ENCODE data around the gene CASP8AP2.
A peak's percentile ranks its signal among the peaks of the same experiment; 100 is the strongest.
"Not testable (repeated sequence)": the region's sequence is repeated elsewhere in the genome, so short reads cannot be mapped to it uniquely, and the experiment has no call there.

CASP8AP2 gene

GRCh38 chr6:89819336-89820130 lies 10.1 kb upstream of the CASP8AP2 start, which contains the start of gene MDN1:
Gene MDN1, minus strand, starts transcription at chr6:89819794. Its CDS starts 187 bp downstream, at chr6:89819607.
- peak; percentile 86 to 88 for DNase-seq (ENCODE audit: low read depth in 2 of 2)

- no peak for DNase-seq (ENCODE audit: low read depth in 2 of 2)
Observed at GRCh38 chr6:89826029-89826528, 3.6 kb upstream of the CASP8AP2 start.

- not testable (repeated sequence) for DNase-seq (ENCODE audit: low read depth in 2 of 2)
Observed at GRCh38 chr6:89828475-89828987, 1.1 kb upstream of the CASP8AP2 start.

GRCh38 chr6:89828988-89829471 lies 650 bp upstream of the CASP8AP2 start:
- DNase-seq (ENCODE audit: low read depth in 2 of 2), result no peak

GRCh38 chr6:89830170-89830809 lies 610 bp downstream of the CASP8AP2 start:
- no peak for DNase-seq (ENCODE audit: low read depth in 2 of 2)

- no peak for DNase-seq (ENCODE audit: low read depth in 2 of 2)
Observed at GRCh38 chr6:89834884-89835792, 5.5 kb downstream of the CASP8AP2 start.

GRCh38 chr6:89836639-89837222 lies 7.1 kb downstream of the CASP8AP2 start:
- no peak for DNase-seq (ENCODE audit: low read depth in 2 of 2)

- DNase-seq (ENCODE audit: low read depth in 2 of 2), result no peak
Observed at GRCh38 chr6:89840538-89840937, 10.9 kb downstream of the CASP8AP2 start.

- no peak for DNase-seq (ENCODE audit: low read depth in 2 of 2)
Observed at GRCh38 chr6:89842228-89842627, 12.5 kb downstream of the CASP8AP2 start.

- DNase-seq (ENCODE audit: low read depth in 2 of 2), result no peak
Observed at GRCh38 chr6:89843070-89843469, 13.4 kb downstream of the CASP8AP2 start.

GRCh38 chr6:89847513-89847912 lies 17.8 kb downstream of the CASP8AP2 start:
- DNase-seq (ENCODE audit: low read depth in 2 of 2), result not testable (repeated sequence)

GRCh38 chr6:89853068-89853467 lies 23.4 kb downstream of the CASP8AP2 start:
- DNase-seq (ENCODE audit: low read depth in 2 of 2), result no peak

- no peak for DNase-seq (ENCODE audit: low read depth in 2 of 2)
Observed at GRCh38 chr6:89858041-89858440, 28.4 kb downstream of the CASP8AP2 start.

- no peak for DNase-seq (ENCODE audit: low read depth in 2 of 2)
Observed at GRCh38 chr6:89859744-89860143, 30.1 kb downstream of the CASP8AP2 start.

GRCh38 chr6:89862273-89862672 lies 32.6 kb downstream of the CASP8AP2 start:
- DNase-seq (ENCODE audit: low read depth in 2 of 2), result no peak

GRCh38 chr6:89862698-89863097 lies 33.0 kb downstream of the CASP8AP2 start:
- DNase-seq (ENCODE audit: low read depth in 2 of 2), result no peak

GRCh38 chr6:89866024-89866678 lies 36.5 kb downstream of the CASP8AP2 start:
- no peak for DNase-seq (ENCODE audit: low read depth in 2 of 2)

- no peak for DNase-seq (ENCODE audit: low read depth in 2 of 2)
Observed at GRCh38 chr6:89873721-89874120, 44.0 kb downstream of the CASP8AP2 start.

GRCh38 chr6:89874438-89874837 lies 44.8 kb downstream of the CASP8AP2 start:
- DNase-seq (ENCODE audit: low read depth in 2 of 2), result no peak

GRCh38 chr6:89886378-89887120 lies 56.9 kb downstream of the CASP8AP2 start:
- no peak for DNase-seq (ENCODE audit: low read depth in 2 of 2)

Data from stimulated activated CD4-positive, alpha-beta T cell treated with anti-CD3 and anti-CD28 coated beads, Interleukin-15, amount 100 ng/mL, for 48 hours (primary cell).